Prostate gland (tissue), 2 donors: ENCODE results near the gene NAT9. TPM values are rescaled to one million over a fixed set of nuclear protein-coding genes. Genes with fewer than 3 reads are reported as not detected.
A peak's percentile ranks its signal among the peaks of the same experiment; 100 is the strongest.

ENCODE experiments used
- DNase-seq: peaks from one replicate; pipeline ENCODE4 v3.0.0-alpha.2; 2019; ENCODE audit warnings: low spot score
- H3K27ac ChIP-seq, 2 donors: fragments of 200-600 bp; sonication (generic); 2 replicates each; pipeline ENCODE4 v1.5.1; 2017 to 2019
- H3K27me3 ChIP-seq: fragments of 200-600 bp; sonication (generic); replicated peaks from 2 replicates; pipeline ENCODE4 v1.5.1; 2019; ENCODE audit not compliant: insufficient read depth
- H3K36me3 ChIP-seq, 2 donors: fragments of 200-600 bp; sonication (generic); 1 replicate in 1 of 2; 2 replicates in 1 of 2; pipeline versions ENCODE4 v1.5.1 to v1.8.1; 2017 to 2019
- H3K4me1 ChIP-seq: fragments of 200-600 bp; sonication (generic); replicated peaks from 2 replicates; pipeline ENCODE4 v1.5.1; 2019
- H3K4me3 ChIP-seq, 2 donors: fragments of 200-600 bp; sonication (generic); 2 replicates each; pipeline ENCODE4 v1.5.1; 2017 to 2019
- H3K9me3 ChIP-seq: fragments of 200-600 bp; sonication (generic); 2 replicates; pipeline ENCODE4 v1.5.1; 2017
- CTCF ChIP-seq, 4 experiments: fragments of 200-600 bp in 2 of 4; fragments of 450-650 bp in 2 of 4; sonication (generic) in 2 of 4; IDR thresholded peaks; 1 replicate in 3 of 4; 2 replicates in 1 of 4; pipeline ENCODE4 v1.5.1; 2016 to 2019; ENCODE audit warnings: antibody characterized with exemption in 4 of 4, mild to moderate bottlenecking in 2 of 4, moderate library complexity in 2 of 4
- POLR2A ChIP-seq: fragments of 450-650 bp; IDR thresholded peaks from one replicate; pipeline ENCODE4 v1.6.1; 2016; ENCODE audit warnings: antibody characterized with exemption, mild to moderate bottlenecking
- POLR2AphosphoS5 ChIP-seq: sonication (generic); formaldehyde crosslinking; IDR thresholded peaks from one replicate; pipeline ENCODE4 v1.6.1; 2017; ENCODE audit warnings: antibody characterized with exemption
- WGBS: methylation state at CpG from one replicate; pipeline ENCODE4 v1.1.5; 2018; 5-methylcytosine and 5-hydroxymethylcytosine counted together
- intact Hi-C: fragments of 100-400 bp; cut with DNase I; formaldehyde crosslinking; loops from one replicate; pipeline ENCODE4 v1.14.2; 2022
- total RNA-seq, 2 donors: library from RNA; depleted of rRNA; stranded (reverse); fragments of >200 nt; gene quantifications; one replicate each; pipeline ENCODE4 v1.1.0, GENCODE V29; 2016

The NAT9 gene
- total RNA-seq, 2 donors from 2014 or later, result 29.6 to 49.3 TPM

GRCh38 chr17:74770498-74771318 is 5.4 kb downstream of the NAT9 start:
- peak; percentile 83 for DNase-seq
- intact Hi-C loops, result loop anchor here (2.0 kb wide), 1 partner anchor 26 kb away; no protein-coding TSS in a partner anchor
- peaks cover 0 to 19% of the 10 kb centered on the region in 2 donors for H3K36me3 ChIP-seq

DNA sequence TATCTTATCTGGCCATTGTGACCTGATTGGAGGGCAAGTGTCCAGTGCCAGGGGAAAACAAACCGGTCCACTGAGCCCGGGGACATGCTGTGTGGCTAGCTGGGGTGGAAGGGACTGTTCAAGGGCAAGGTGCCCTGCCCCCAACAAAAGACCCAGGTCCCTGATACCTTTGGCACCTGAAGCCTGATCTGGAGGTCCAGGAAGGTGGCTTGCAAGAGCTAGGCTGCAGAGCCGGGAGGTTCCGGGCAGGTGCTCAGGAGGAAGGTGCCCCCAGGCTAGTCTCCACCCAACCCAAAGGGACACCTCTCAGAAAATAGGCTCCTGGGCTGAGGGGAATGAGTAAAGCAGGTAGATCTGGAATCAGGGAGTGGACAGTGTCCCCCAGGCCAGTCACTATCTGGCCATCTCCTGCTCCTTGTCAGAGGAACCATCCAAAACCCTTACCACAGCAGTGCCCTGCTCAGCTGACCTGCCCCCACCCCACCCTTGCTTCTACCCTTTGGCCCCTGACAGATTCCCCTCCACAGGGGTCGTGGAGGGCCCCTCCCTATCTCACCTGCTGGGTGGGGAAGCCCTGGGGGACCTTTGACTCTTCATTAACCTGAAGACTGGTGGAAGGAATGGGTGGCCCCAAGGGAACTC is 6.2 kb downstream of the NAT9 start:
- intact Hi-C loops, result loop anchor here (2.0 kb wide), 1 partner anchor 25 kb away; no protein-coding TSS in a partner anchor
- Histone ChIP-seq H3K27me3 (no peaks in the 10 kb centered on the region), H3K36me3 (peaks cover 0 to 19% of the 10 kb centered on the region in 2 donors)

More at GRCh38 chr17:74770498-74771318, 5.4 kb downstream of the NAT9 start:
- WGBS, result 33% methylated on average over 16 of the region's 16 CpGs
- Histone ChIP-seq H3K9me3 (no peaks in the 10 kb centered on the region), H3K27ac (peak overlapping the region; percentile 46 to 55), H3K4me1 (peaks cover 8% of the 10 kb centered on the region), H3K27me3 (no peaks in the 10 kb centered on the region), H3K4me3 (no peak overlapping the region)
- TF ChIP-seq POLR2A (no peak), CTCF (IDR thresholded peaks at IDR 0.05) (peak; percentile 70 to 97 (median 92)), POLR2AphosphoS5 (peak; percentile 80)

DNA sequence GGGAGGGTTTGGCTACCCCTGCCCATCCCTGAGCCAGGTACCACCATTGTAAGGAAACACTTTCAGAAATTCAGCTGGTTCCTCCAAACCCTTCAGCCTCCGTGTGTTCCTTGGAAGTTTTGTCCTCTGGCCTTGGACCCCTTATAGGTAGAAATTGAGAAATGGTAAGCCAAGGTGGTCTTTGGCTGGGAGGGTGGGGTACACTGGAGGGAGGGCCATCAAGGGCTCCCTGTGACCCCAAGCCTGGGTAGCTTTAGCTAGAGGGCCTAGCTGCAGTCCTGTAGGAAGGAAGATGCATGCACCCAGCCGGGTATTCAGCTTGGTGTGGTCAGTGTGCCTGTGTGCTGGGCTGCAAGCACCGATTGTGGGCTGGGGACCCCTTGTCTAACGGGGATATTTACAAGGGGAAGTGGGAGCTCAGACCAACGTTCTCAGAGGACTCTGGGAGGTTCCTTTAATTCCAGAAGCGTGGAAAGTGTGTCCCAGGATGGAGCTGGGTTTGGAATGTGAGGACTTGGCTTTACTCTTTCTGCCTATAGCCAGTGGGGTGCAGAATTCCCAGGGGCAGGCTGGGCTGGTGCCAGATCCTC is 6.8 kb downstream of the NAT9 start:
- intact Hi-C loops, result no loop called here
- Histone ChIP-seq H3K9me3 (no peaks in the 10 kb centered on the region), H3K4me1 (peaks cover 5% of the 10 kb centered on the region), H3K4me3 (no peak overlapping the region), H3K27me3 (no peaks in the 10 kb centered on the region), H3K27ac (peak overlapping the region in 1 of 2 donors; percentile 55), H3K36me3 (peaks cover 0 to 19% of the 10 kb centered on the region in 2 donors)
- DNase-seq, result no peak
- no peak for TF ChIP-seq CTCF (IDR thresholded peaks at IDR 0.05)
- TF ChIP-seq POLR2AphosphoS5, result no peak
- TF ChIP-seq POLR2A, result no peak
- 63% methylated on average over 6 of the region's 6 CpGs for WGBS

More for the DNA sequence above, 6.2 kb downstream of the NAT9 start:
- Histone ChIP-seq H3K4me3 (no peak overlapping the region), H3K4me1 (peaks cover 8% of the 10 kb centered on the region), H3K9me3 (no peaks in the 10 kb centered on the region), H3K27ac (peak overlapping the region; percentile 46 to 55)
- 55% methylated on average over 5 of the region's 5 CpGs for WGBS
- TF ChIP-seq POLR2AphosphoS5 (no peak), POLR2A (no peak), CTCF (IDR thresholded peaks at IDR 0.05) (no peak)
- DNase-seq, result no peak

GRCh38 chr17:74768763-74769114 is 7.4 kb downstream of the NAT9 start:
- Histone ChIP-seq H3K36me3 (peaks cover 0 to 19% of the 10 kb centered on the region in 2 donors), H3K9me3 (no peaks in the 10 kb centered on the region), H3K4me1 (peaks cover 5% of the 10 kb centered on the region), H3K27ac (peak overlapping the region in 1 of 2 donors; percentile 26), H3K4me3 (no peak overlapping the region), H3K27me3 (no peaks in the 10 kb centered on the region)
- no peak for TF ChIP-seq POLR2AphosphoS5
- TF ChIP-seq CTCF (IDR thresholded peaks at IDR 0.05), result no peak
- TF ChIP-seq POLR2A, result no peak
- intact Hi-C loops, result no loop called here
- DNase-seq, result no peak
- 78% methylated on average over 7 of the region's 7 CpGs for WGBS
